GM23338 (cell line): ENCODE results near the gene KCNMB1. TPM values are rescaled to one million over a fixed set of nuclear protein-coding genes. Genes with fewer than 3 reads are reported as not detected.
A peak's percentile ranks its signal among the peaks of the same experiment; 100 is the strongest.

Experiments used
- ATAC-seq: fragments of 200-7000 bp; cut with Tn5 transposase; 3 replicates; pipeline ENCODE4 v1.9.1; 2020
- DNase-seq: peaks from one replicate; pipeline ENCODE4 v3.0.0-alpha.2; 2015; ENCODE audit warnings: low spot score
- H2AFZ ChIP-seq: fragments of 200-600 bp; sonication (generic); 2 replicates; pipeline ENCODE4 v1.8.0; 2016; ENCODE audit warnings: antibody characterized with exemption, mild to moderate bottlenecking, moderate library complexity
- H3F3A ChIP-seq: fragments of 200-600 bp; sonication (generic); replicated peaks from 2 replicates; pipeline ENCODE4 v1.8.0; 2017; ENCODE audit warnings: antibody characterized with exemption, mixed run types, low read depth
- H3K27ac ChIP-seq: fragments of 200-600 bp; sonication (generic); 2 replicates; pipeline ENCODE4 v1.6.1; 2016; ENCODE audit warnings: low read depth
- H3K27me3 ChIP-seq: fragments of 200-600 bp; sonication (generic); 2 replicates; pipeline ENCODE4 v1.8.0; 2016; ENCODE audit warnings: mild to moderate bottlenecking, mixed run types, moderate library complexity; ENCODE audit not compliant: insufficient read depth
- H3K36me3 ChIP-seq: fragments of 200-600 bp; sonication (generic); 2 replicates; pipeline ENCODE4 v1.8.0; 2016; ENCODE audit warnings: mild to moderate bottlenecking; ENCODE audit not compliant: insufficient read depth
- H3K4me1 ChIP-seq: fragments of 200-600 bp; sonication (generic); 2 replicates; pipeline ENCODE4 v1.8.0; 2016; ENCODE audit warnings: mild to moderate bottlenecking, moderate library complexity; ENCODE audit not compliant: insufficient read depth
- H3K4me2 ChIP-seq: fragments of 200-600 bp; sonication (generic); 2 replicates; pipeline ENCODE4 v1.7.1; 2017; ENCODE audit warnings: mixed run types
- H3K4me3 ChIP-seq: fragments of 200-600 bp; sonication (generic); 2 replicates; pipeline ENCODE4 v1.6.1; 2016; ENCODE audit warnings: mixed run types
- H3K79me2 ChIP-seq: fragments of 200-600 bp; sonication (generic); replicated peaks from 2 replicates; pipeline ENCODE4 v1.8.0; 2017; ENCODE audit warnings: mild to moderate bottlenecking; ENCODE audit not compliant: insufficient read depth
- H3K9me2 ChIP-seq: fragments of 200-600 bp; sonication (generic); 2 replicates; pipeline ENCODE4 v1.8.0; 2017; ENCODE audit not compliant: insufficient read depth
- H4K20me1 ChIP-seq: fragments of 200-600 bp; sonication (generic); replicated peaks from 2 replicates; pipeline ENCODE4 v1.8.0; 2017; ENCODE audit warnings: mild to moderate bottlenecking; ENCODE audit not compliant: insufficient read depth
- H3K27ac Mint-ChIP-seq: 2 replicates; pipeline ENCODE4 v1.8.0; 2020; ENCODE audit warnings: inconsistent platforms, mild to moderate bottlenecking, moderate library complexity, mixed read lengths
- H3K27me3 Mint-ChIP-seq: 3 replicates; pipeline ENCODE4 v1.8.0; 2022; ENCODE audit warnings: low read depth, mild to moderate bottlenecking, moderate library complexity, mixed read lengths, inconsistent platforms; ENCODE audit not compliant: insufficient read depth, poor library complexity
- H3K36me3 Mint-ChIP-seq: 3 replicates; pipeline ENCODE4 v1.8.0; 2021; ENCODE audit warnings: low read depth, mild to moderate bottlenecking, inconsistent platforms, moderate library complexity, mixed read lengths
- H3K4me1 Mint-ChIP-seq: 3 replicates; pipeline ENCODE4 v1.8.0; 2020; ENCODE audit warnings: mild to moderate bottlenecking, inconsistent platforms, mixed read lengths
- H3K4me3 Mint-ChIP-seq: 3 replicates; pipeline ENCODE4 v1.8.0; 2021; ENCODE audit warnings: moderate library complexity, mild to moderate bottlenecking, inconsistent platforms, mixed read lengths
- H3K9me3 Mint-ChIP-seq: 3 replicates; pipeline ENCODE4 v1.8.0; 2020; ENCODE audit warnings: moderate library complexity, mild to moderate bottlenecking, inconsistent platforms, mixed read lengths
- CREB1 ChIP-seq: fragments of 250-450 bp; sonication (Bioruptor Pico); IDR thresholded peaks from 2 replicates; pipeline ENCODE4 v1.5.0; 2020; ENCODE audit warnings: low read depth, mild to moderate bottlenecking, moderate library complexity
- CTCF ChIP-seq, 2 experiments: fragments of 200-600 bp in 1 of 2; sonication (generic) in 1 of 2; conservative IDR thresholded peaks; 2 replicates each; pipeline versions ENCODE4 v1.5.1 to v1.6.1; 2016 to 2017; ENCODE audit warnings: antibody characterized with exemption in 2 of 2, low read depth in 2 of 2, mild to moderate bottlenecking in 2 of 2, moderate library complexity in 1 of 2
- EZH2 ChIP-seq: fragments of 200-600 bp; sonication (generic); IDR thresholded peaks from one replicate; pipeline ENCODE4 v1.8.0; 2017; ENCODE audit warnings: antibody characterized with exemption, mild to moderate bottlenecking, low read depth; ENCODE audit not compliant: unreplicated experiment
- EZH2phosphoT487 ChIP-seq: fragments of 200-600 bp; sonication (generic); IDR thresholded peaks from one replicate; pipeline ENCODE4 v1.8.1; 2018; ENCODE audit warnings: antibody characterized with exemption; ENCODE audit not compliant: unreplicated experiment
- JUNB ChIP-seq: IDR thresholded peaks from one replicate; pipeline ENCODE4 v1.6.1; 2016; ENCODE audit warnings: antibody characterized with exemption; ENCODE audit not compliant: unreplicated experiment
- NANOG ChIP-seq: IDR thresholded peaks from 2 replicates; pipeline ENCODE4 v1.6.1; 2016; ENCODE audit warnings: antibody characterized with exemption, borderline replicate concordance
- POLR2AphosphoS5 ChIP-seq: IDR thresholded peaks from 2 replicates; pipeline ENCODE4 v1.6.1; 2016; ENCODE audit warnings: antibody characterized with exemption, low read depth
- REST ChIP-seq: IDR thresholded peaks from one replicate; pipeline ENCODE4 v1.6.1; 2018; ENCODE audit warnings: antibody characterized with exemption; ENCODE audit not compliant: unreplicated experiment
- STAT1 ChIP-seq: IDR thresholded peaks from one replicate; pipeline ENCODE4 v1.6.1; 2016; ENCODE audit warnings: antibody characterized with exemption; ENCODE audit not compliant: unreplicated experiment
- ZNF114 ChIP-seq: fragments of 250-450 bp; sonication (Bioruptor Pico); IDR thresholded peaks from 2 replicates; pipeline ENCODE4 v1.5.0; 2020; ENCODE audit warnings: mild to moderate bottlenecking, moderate library complexity
- ZNF331 ChIP-seq: fragments of 250-450 bp; sonication (Bioruptor Pico); IDR thresholded peaks from 2 replicates; pipeline ENCODE4 v1.5.0; 2020; ENCODE audit warnings: low read depth, mild to moderate bottlenecking, moderate library complexity
- polyA plus RNA-seq: library from polyadenylated mRNA; unstranded; fragments of >200 nt; fragmentation: Nextera tagmentation; extraction: Ambion mirVana; gene quantifications from 2 replicates; pipeline ENCODE4 v1.2.1, GENCODE V29; 2016
- total RNA-seq: library from RNA; depleted of rRNA; stranded (reverse); fragments of >200 nt; shearing (Covaris generic); gene quantifications from 2 replicates; pipeline ENCODE4 v1.2.3, GENCODE V29; 2014

Gene KCNMB1
- total and polyA plus RNA-seq, 2 experiments from 2014 or later, result 0.17 to 0.19 TPM

- no peaks in the 10 kb centered on the region for H3K36me3 ChIP-seq
- peaks cover 28% of the 10 kb centered on the region for H3K4me1 Mint-ChIP-seq
- no peak overlapping the region for H3K4me2 ChIP-seq
- H4K20me1 ChIP-seq, result no peaks in the 10 kb centered on the region
- H3F3A ChIP-seq, result no peaks in the 10 kb centered on the region
- H3K27me3 ChIP-seq, result no peaks in the 10 kb centered on the region
- H3K9me2 ChIP-seq, result peaks cover 9% of the 10 kb centered on the region; the same call in 1 of the 2 replicates
- DNase-seq (no peak), ATAC-seq (no peak)
- H3K27me3 Mint-ChIP-seq, result peaks cover 2% of the 10 kb centered on the region
- no peak overlapping the region for H3K27ac Mint-ChIP-seq
- H3K79me2 ChIP-seq, result no peaks in the 10 kb centered on the region
- H3K4me3 Mint-ChIP-seq, result no peak overlapping the region
- peaks cover 16% of the 10 kb centered on the region for H3K4me1 ChIP-seq
- H3K27ac ChIP-seq, result no peak overlapping the region
- no peak for TF ChIP-seq CREB1
- TF ChIP-seq ZNF331 (CRISPR knock-in tag), result no peak
- no peak for TF ChIP-seq POLR2AphosphoS5
- no peak for TF ChIP-seq NANOG
- no peak for TF ChIP-seq REST
- TF ChIP-seq CTCF (conservative IDR thresholded peaks at IDR 0.05; ENCODE audit: low read depth in 2 of 2), result peak; percentile 30 to 48; a peak in 3 of 4 replicates
- no peak for TF ChIP-seq ZNF114 (CRISPR knock-in tag)
- peaks cover 4% of the 10 kb centered on the region; the same call in 1 of the 3 replicates for H3K36me3 Mint-ChIP-seq
- H2AFZ ChIP-seq, result peak overlapping the region; percentile 52; the same call in 1 of the 2 replicates
- 0 out of 3 replicates have a peak, but pooled peaks cover 7% of the 10 kb centered on the region for H3K9me3 Mint-ChIP-seq
- H3K4me3 ChIP-seq, result no peak overlapping the region
Measured at GRCh38 chr5:170348137-170348633, 41.0 kb downstream of the KCNMB1 start.

GRCh38 chr5:170347022-170347567 is 42.1 kb downstream of the KCNMB1 start:
- Histone ChIP-seq H3K4me2 (no peak overlapping the region), H3K27ac (no peak overlapping the region), H3K9me2 (peaks cover 4% of the 10 kb centered on the region; the same call in 1 of the 2 replicates), H3K4me1 (peaks cover 16% of the 10 kb centered on the region), H4K20me1 (no peaks in the 10 kb centered on the region), H3F3A (no peaks in the 10 kb centered on the region), H2AFZ (no peak overlapping the region; the same call in 1 of the 2 replicates), H3K79me2 (no peaks in the 10 kb centered on the region), H3K27me3 (no peaks in the 10 kb centered on the region), H3K4me3 (no peak overlapping the region), H3K36me3 (no peaks in the 10 kb centered on the region; the same call in 1 of the 2 replicates)
- DNase-seq, result no peak
- no peak; the same call in 1 of the 3 replicates for ATAC-seq
- Mint-ChIP-seq H3K27me3 (peaks cover 2% of the 10 kb centered on the region), H3K36me3 (peaks cover 4% of the 10 kb centered on the region; the same call in 1 of the 3 replicates), H3K4me3 (no peak overlapping the region), H3K4me1 (peaks cover 23% of the 10 kb centered on the region), H3K9me3 (peaks cover 13% of the 10 kb centered on the region; the same call in 1 of the 3 replicates), H3K27ac (no peak overlapping the region)
- TF ChIP-seq CREB1 (no peak), EZH2phosphoT487 (no peak), CTCF (conservative IDR thresholded peaks at IDR 0.05; ENCODE audit: low read depth in 2 of 2) (no peak; a peak in 1 of 4 replicates), REST (no peak), NANOG (no peak), POLR2AphosphoS5 (no peak), STAT1 (no peak), EZH2 (no peak), ZNF331 (CRISPR knock-in tag) (no peak), JUNB (no peak), ZNF114 (CRISPR knock-in tag) (no peak)
